DMS 273 (cell line): Measurements from ENCODE around the gene APOL3.
"Not testable (repeated sequence)": the region's sequence is repeated elsewhere in the genome, so short reads cannot be mapped to it uniquely, and the experiment has no call there.

Experiments used
- DNase-seq: peaks from one replicate; lab custom pipeline; 2025; ENCODE audit not compliant: unreplicated experiment; lab: John Stamatoyannopoulos, UW

Gene APOL3

GRCh38 chr22:36136988-36137387 lies 23.6 kb downstream of the APOL3 start:
- no peak for DNase-seq

GRCh38 chr22:36136475-36136874 lies 24.1 kb downstream of the APOL3 start:
- no peak for DNase-seq

GRCh38 chr22:36135306-36135980 lies 25.1 kb downstream of the APOL3 start:
- DNase-seq, result no peak

GRCh38 chr22:36134182-36134581 lies 26.4 kb downstream of the APOL3 start:
- DNase-seq, result no peak

GRCh38 chr22:36131907-36132306 lies 28.6 kb downstream of the APOL3 start:
- DNase-seq, result no peak

GRCh38 chr22:36129486-36130388 lies 30.8 kb downstream of the APOL3 start:
- DNase-seq, result no peak

GRCh38 chr22:36129071-36129470 lies 31.5 kb downstream of the APOL3 start:
- DNase-seq, result no peak

- DNase-seq, result no peak
Observed at GRCh38 chr22:36125994-36126531, 34.5 kb downstream of the APOL3 start.

GRCh38 chr22:36125434-36125833 lies 35.1 kb downstream of the APOL3 start:
- DNase-seq, result no peak

- no peak for DNase-seq
Observed at GRCh38 chr22:36124666-36125065, 35.9 kb downstream of the APOL3 start.

- DNase-seq, result peak; percentile 96
Observed at GRCh38 chr22:36123673-36124630, 36.6 kb downstream of the APOL3 start.

- not testable (repeated sequence) for DNase-seq
Observed at GRCh38 chr22:36120621-36121351, 39.8 kb downstream of the APOL3 start.

- no peak for DNase-seq
Observed at GRCh38 chr22:36117053-36117554, 43.5 kb downstream of the APOL3 start.

GRCh38 chr22:36116127-36116526 lies 44.4 kb downstream of the APOL3 start:
- DNase-seq, result no peak

- DNase-seq, result no peak
Observed at GRCh38 chr22:36113121-36113520, 47.4 kb downstream of the APOL3 start.

- no peak for DNase-seq
Observed at GRCh38 chr22:36111316-36111715, 49.2 kb downstream of the APOL3 start.

- peak; percentile 55 for DNase-seq
Observed at GRCh38 chr22:36110306-36110881, 50.2 kb downstream of the APOL3 start.

- DNase-seq, result no peak
Observed at GRCh38 chr22:36107436-36107835, 53.1 kb downstream of the APOL3 start.

GRCh38 chr22:36106910-36107309 lies 53.6 kb downstream of the APOL3 start:
- DNase-seq, result no peak

- DNase-seq, result no peak
Observed at GRCh38 chr22:36104988-36105387, 55.6 kb downstream of the APOL3 start.
